Right kidney (tissue), 9 donors: ENCODE measurements around the gene TRIM36.

Experiments used
- DNase-seq: peaks from one replicate; pipeline ENCODE4 v3.0.0-alpha.2; 2016
- long read RNA-seq, 8 donors: transcript quantifications; one replicate each; lab custom pipeline, GENCODE V29; 2026

Gene TRIM36
- long read RNA-seq, donor 1, full-length matches to known transcripts, result 3 of 3 reads
- long read RNA-seq, donor 1, partial matches to known transcripts, result 0 of 3 reads
- long read RNA-seq, donor 1, other reads (novel, unspliced or antisense), result 0 of 3 reads
- long read RNA-seq, donor 2, result 0 reads
- long read RNA-seq, donor 3, result 0 reads
- long read RNA-seq, donor 4, full-length matches to known transcripts, result 1 of 1 reads
- long read RNA-seq, donor 4, partial matches to known transcripts, result 0 of 1 reads
- long read RNA-seq, donor 4, other reads (novel, unspliced or antisense), result 0 of 1 reads
- long read RNA-seq, donor 5, partial matches to known transcripts, result 0 of 2 reads
- long read RNA-seq, donor 5, other reads (novel, unspliced or antisense), result 0 of 2 reads
- long read RNA-seq, donor 6, result 0 reads
- long read RNA-seq, donor 7, result 0 reads
- long read RNA-seq, donor 8, result 0 reads

- DNase-seq, result peak; percentile 89
These were observed at the start of gene TRIM36 for GRCh38 chr5:115169487-115170133. TRIM36 (minus strand) TSS chr5:115169908; CDS start chr5:115169634, 274 bp downstream.

GRCh38 chr5:115214541-115214940 lies 44.8 kb upstream of the TRIM36 start:
- no peak for DNase-seq

- DNase-seq, result no peak
These were observed 39.6 kb upstream of the TRIM36 start for GRCh38 chr5:115209279-115209678.

DNA sequence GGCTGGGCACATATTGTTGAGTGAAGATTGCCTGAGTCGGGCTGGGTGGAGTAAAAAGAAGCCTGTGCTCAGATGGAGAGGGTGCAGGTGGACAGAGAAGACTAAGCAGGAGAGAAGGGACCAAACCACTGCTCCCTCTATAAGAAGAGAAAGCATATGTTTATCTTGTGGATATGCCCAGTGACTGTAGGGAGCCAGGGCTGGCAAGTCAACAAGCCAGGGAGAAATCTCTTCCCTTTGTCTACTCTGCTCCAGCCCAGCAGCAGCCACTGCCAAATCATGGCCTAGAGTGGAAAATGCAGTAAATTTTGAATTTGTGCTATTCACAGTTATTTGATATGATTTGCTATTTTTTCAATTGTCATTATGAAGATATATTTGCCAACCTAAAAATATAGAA lies 33.2 kb upstream of the TRIM36 start:
- DNase-seq, result no peak

- DNase-seq, result no peak
These were observed 26.5 kb upstream of the TRIM36 start for GRCh38 chr5:115196161-115196560.

- no peak for DNase-seq
These were observed 25.0 kb upstream of the TRIM36 start for GRCh38 chr5:115194676-115195075.

DNA sequence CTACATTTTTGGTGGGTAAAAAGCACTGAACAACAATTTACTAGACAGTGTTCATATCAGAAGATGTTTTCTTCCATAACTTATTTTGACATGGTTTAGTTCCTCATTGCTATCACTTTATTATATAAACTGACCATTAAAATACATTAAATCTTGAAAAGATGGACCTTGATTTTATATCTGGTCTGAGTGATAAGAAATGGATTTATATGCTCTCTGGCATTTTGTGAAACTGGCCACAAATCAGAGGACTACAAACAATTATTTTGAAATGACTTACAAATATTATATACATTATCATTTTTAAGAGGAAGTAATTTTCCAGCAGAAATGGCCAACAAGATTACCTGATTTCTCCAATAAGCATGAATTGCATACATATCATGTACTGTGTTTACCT lies 23.6 kb upstream of the TRIM36 start:
- no peak for DNase-seq

GRCh38 chr5:115192098-115192497 lies 22.4 kb upstream of the TRIM36 start:
- no peak for DNase-seq

- no peak for DNase-seq
These were observed 21.8 kb upstream of the TRIM36 start for GRCh38 chr5:115191474-115192031.

DNA sequence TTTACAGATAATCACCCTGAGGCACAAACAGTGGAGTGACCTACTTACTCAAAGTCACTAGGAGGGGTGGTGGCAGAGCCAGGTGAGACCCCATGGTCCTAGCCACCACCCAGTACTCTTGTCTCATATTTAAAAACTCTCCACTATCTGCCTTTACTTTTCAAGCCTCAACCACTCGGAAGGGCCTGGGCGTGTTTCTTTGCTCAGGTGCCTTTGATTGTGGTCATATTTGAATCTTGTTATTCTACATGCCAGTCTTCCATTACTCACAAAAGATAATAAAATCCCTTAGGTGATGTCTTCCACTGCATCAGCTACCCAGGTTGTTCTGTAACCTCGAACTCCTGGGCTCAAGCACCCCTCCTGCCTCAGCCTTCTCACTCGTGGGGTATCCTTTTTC lies 20.7 kb upstream of the TRIM36 start:
- DNase-seq, result no peak

DNA sequence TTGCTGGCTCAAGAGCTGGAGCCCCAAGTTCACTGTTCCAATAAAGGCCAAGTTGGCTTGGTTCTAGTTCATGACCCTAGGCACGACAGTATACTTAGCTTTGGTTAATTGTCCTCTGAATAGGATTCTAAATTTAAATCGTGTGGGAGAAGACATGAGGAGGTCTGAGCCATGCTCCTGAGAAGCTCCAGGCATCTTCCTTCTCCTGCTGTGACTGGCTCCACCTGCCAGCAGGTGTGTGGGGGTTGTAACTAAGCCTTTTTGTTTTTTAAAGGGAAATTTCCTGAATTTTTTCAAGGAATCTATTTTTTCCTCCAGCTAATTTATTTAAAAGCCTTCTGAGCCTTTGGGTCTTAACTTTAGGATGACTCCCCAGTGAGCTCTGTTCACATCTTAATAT lies 20.2 kb upstream of the TRIM36 start:
- DNase-seq, result no peak

GRCh38 chr5:115186794-115187193 lies 17.1 kb upstream of the TRIM36 start:
- DNase-seq, result no peak

- no peak for DNase-seq
These were observed 15.1 kb upstream of the TRIM36 start for GRCh38 chr5:115184770-115185169.

DNA sequence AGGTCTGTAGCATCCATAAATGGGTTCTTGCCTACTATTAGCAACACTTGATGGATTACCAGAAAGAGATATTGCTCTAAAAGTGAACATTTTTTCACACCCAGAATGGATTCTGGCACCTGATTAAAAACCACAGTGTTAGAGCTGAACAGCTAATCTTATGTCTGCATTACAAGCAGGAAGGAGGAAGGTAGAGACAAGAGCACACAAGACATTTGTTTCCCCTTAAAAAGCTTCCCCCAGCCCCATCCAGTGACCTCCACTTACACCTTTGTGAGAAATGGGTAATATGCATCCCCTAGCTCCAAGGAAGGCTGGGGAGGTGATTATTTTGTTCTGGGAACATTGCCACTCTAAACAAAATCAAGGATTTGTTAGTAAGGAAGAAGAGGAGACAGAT lies 12.0 kb upstream of the TRIM36 start:
- DNase-seq, result no peak

- DNase-seq, result peak; percentile 87
These were observed 10.5 kb upstream of the TRIM36 start for GRCh38 chr5:115180165-115180709.

DNA sequence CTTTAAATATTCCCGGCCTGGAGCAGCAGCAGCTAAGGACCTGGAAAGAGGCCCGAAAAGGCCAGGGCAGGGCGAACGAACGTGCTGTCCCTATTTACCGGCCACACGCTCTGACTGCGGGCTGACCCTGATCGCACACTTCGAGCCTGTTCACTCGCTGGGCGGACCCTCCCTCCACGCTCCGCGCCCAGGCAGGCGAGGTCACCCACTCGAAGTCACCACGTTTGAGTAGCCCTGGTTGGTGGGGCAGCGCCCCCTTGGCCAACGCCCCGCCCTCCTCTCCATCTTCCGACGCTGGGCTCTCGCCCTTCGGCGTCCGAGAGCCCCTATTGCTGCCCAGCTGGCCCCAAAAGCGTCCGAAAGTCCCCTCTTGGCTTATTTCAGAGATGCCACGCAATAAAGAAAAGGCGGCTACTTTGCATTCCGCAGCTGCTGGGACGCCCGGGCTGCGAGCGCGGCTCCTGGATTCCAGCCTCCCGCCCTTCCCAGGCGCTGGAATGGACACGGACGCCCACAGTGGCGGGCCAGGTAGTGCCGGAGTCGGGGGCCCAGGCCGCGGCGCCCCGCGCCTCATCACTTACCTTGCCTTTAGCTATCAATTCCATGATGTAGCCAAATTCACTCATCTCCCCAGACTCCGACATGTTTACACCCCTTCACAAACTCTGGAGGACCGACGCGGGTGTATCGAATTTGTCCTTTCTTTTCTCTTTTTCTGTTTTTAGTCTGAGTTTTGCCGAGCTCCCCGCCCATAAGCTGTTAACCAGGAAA lies 9.9 kb upstream of the TRIM36 start:
- DNase-seq, result peak; percentile 83

DNA sequence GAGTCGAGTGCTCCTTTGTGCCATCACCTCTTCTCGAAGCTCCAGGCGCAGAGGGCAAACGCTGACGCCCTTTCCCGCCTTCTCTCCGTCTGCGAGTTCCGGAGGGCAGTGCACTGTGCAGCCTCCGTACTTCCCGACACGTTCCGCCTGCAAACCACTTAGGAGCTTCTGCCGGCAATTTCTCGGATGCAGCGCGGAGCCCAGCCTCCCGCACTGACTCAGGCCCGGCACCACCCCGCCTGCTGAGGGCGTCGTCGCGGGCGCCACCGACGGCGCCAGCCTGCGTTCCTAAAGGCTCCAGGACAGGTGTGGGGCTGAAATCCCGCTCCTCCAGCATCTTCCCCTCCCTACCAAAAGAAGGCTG lies 9.3 kb upstream of the TRIM36 start:
- DNase-seq, result no peak

DNA sequence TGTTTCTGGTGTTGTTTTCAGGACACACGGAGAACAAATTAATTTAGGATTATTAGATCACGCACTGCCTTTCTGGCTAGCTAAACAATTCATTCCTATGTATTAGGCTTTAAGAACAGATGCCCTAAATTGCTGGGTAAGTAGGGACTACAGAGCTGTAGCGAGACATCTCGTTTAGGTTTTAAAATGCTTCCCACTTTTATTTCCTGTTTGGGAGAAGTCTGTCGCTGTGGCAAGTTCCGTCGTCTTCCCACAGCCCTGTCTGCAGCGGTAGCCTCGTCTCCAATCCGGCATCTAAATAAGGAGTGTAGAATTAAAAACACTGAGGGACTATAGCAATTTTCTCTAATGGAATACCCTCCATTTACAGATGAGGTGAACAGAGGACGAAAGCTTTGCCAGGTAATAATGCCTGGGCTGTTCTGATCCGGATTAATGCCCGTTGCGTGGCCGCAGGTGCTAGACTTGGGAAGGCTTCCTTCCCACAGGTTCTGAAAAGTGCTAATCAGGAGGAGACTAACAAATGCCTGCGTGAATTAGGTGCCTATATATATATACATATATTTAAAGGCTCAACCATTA lies 1.3 kb upstream of the TRIM36 start:
- DNase-seq, result no peak

DNA sequence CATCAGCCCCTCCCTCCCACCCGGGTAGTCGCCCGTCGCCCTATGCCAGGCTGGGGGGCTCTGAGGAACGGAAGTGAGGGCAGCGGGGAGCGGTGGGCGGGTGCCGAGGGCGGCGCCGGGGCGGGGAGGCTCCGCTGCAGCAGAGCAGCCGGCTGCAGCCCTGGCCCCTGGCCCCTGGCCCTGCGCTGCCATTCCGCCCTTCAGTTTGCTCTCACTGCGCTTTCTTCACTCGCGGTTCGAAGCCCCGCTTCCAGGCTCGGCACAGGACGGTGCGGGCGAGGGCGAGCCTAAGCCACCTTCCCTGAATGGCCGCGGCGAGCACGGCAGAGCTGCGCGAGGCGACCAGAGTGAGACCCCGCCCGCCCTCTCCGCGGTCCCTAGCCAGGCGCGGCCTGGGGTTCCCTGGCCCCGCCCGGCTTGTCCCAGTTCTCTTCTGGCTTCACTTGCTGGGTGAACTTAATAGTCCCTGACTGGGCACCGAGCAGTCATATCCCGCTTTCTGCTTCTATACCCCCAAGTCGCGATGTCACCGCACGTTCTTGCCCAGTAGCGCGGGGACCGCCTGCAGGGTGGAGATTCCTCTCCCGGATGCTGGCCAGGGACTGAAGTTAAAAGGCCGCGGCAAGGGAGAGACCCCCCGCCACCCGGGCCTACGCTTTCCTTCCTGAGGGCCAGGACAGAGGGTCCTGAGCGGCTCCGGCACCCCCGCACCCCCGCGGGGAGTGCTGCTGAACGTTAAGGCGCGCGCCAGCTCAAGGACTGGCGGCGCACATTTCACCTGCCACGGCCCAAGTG lies 623 bp upstream of the TRIM36 start:
- DNase-seq, result peak; percentile 82

- no peak for DNase-seq
These were observed 750 bp downstream of the TRIM36 start for GRCh38 chr5:115168829-115169486.
